ENCODE measurements around the gene ADAR.
A peak's percentile ranks its signal among the peaks of the same experiment; 100 is the strongest.

ADAR gene

GRCh38 chr1:154583773-154584172 lies 24.2 kb downstream of the ADAR start:
- intact Hi-C loops (cut with DNase I; ENCODE audit: low total_unique reads), result no loop called here
- TF ChIP-seq, protein P1, sequence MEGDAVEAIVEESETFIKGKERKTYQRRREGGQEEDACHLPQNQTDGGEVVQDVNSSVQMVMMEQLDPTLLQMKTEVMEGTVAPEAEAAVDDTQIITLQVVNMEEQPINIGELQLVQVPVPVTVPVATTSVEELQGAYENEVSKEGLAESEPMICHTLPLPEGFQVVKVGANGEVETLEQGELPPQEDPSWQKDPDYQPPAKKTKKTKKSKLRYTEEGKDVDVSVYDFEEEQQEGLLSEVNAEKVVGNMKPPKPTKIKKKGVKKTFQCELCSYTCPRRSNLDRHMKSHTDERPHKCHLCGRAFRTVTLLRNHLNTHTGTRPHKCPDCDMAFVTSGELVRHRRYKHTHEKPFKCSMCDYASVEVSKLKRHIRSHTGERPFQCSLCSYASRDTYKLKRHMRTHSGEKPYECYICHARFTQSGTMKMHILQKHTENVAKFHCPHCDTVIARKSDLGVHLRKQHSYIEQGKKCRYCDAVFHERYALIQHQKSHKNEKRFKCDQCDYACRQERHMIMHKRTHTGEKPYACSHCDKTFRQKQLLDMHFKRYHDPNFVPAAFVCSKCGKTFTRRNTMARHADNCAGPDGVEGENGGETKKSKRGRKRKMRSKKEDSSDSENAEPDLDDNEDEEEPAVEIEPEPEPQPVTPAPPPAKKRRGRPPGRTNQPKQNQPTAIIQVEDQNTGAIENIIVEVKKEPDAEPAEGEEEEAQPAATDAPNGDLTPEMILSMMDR (IDR thresholded peaks at IDR 0.05), result no peak
- no peak overlapping the region for H3K27ac ChIP-seq
- no peaks in the 10 kb centered on the region for H3K4me1 ChIP-seq
- H3K9me3 ChIP-seq, result no peaks in the 10 kb centered on the region
- no peaks in the 10 kb centered on the region for H3K27me3 ChIP-seq
- H3K36me3 ChIP-seq, result peaks cover 76 to 100% (median 98%) of the 10 kb centered on the region in 3 donors
- DNase-seq, result peak in 1 of 2 donors; percentile 39
- no peak overlapping the region for H3K4me3 ChIP-seq

DNA sequence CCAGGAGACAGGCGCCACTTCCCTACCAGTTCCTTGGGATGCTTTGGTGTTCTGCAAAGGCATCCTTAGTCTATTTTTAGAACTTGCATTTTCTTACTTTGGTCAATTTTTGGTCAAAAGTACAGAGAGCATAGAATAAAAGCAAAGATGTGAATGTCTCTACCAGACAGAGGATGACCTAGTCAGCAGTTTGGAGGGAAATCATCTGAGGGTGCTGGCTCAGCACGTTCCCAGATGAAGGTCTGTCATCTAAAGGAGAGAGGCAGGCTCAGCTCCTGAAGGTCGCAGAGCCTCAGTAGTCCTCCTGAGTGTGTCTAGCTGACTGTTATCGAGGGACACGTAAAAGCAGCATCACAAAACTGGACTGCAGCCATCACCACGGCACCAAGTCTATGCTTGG lies 25.1 kb downstream of the ADAR start:
- TF ChIP-seq, protein P1 (IDR thresholded peaks at IDR 0.05), result no peak
- H3K27ac ChIP-seq, result no peak overlapping the region
- peaks cover 67 to 100% (median 89%) of the 10 kb centered on the region in 3 donors for H3K36me3 ChIP-seq
- DNase-seq, result peak in 1 of 2 donors; percentile 35
- no peaks in the 10 kb centered on the region for H3K9me3 ChIP-seq
- intact Hi-C loops (cut with DNase I; ENCODE audit: low total_unique reads), result no loop called here
- no peaks in the 10 kb centered on the region for H3K27me3 ChIP-seq
- H3K4me1 ChIP-seq, result no peaks in the 10 kb centered on the region
- no peak overlapping the region for H3K4me3 ChIP-seq

DNA sequence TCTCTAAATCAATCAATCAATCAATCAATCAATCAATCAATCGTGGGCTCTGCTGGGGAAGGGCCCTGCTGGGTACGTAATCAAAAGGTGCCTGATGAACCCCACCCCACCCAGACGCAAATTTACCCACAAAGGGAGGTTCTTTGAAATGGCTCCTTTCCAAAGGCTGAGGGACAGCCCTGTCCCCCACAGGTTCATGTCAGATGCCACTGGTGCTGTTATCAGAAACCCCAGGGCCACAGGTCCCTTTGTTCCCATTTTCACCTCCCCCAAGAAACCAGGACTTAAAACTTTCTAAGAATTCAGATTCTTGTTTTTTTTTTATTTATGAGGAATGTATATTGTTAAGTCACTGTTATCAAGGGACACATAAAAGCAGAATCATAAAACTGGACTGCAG lies 26.2 kb downstream of the ADAR start:
- TF ChIP-seq, protein P1 (IDR thresholded peaks at IDR 0.05), result no peak
- peak in 1 of 2 donors; percentile 7 for DNase-seq
- Histone ChIP-seq H3K27ac (no peak overlapping the region), H3K4me1 (no peaks in the 10 kb centered on the region), H3K4me3 (no peak overlapping the region), H3K27me3 (no peaks in the 10 kb centered on the region), H3K9me3 (no peaks in the 10 kb centered on the region), H3K36me3 (peaks cover 56 to 93% (median 78%) of the 10 kb centered on the region in 3 donors)
- intact Hi-C loops (cut with DNase I; ENCODE audit: low total_unique reads), result no loop called here

DNA sequence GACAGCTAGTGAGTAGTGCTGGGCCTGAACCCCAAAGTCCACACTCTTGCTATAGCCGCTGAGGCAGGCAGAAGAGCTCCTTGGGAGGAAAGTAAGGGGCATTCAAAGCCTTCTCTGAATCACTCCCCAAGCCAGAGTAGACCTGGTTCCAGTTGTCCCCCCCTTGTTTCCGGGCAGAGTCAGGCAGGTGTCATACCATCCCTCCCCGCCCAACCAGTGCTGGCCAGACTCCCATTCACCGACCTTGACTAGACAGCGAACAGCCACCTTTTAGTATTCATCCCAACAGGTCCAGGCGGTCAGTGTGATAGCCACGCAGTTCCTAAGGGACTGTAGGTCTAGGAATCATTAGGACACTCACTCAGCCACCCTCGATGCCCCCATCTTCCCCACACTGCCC lies 28.6 kb downstream of the ADAR start:
- H3K27ac ChIP-seq, result no peak overlapping the region
- no peak overlapping the region for H3K4me3 ChIP-seq
- intact Hi-C loops (cut with DNase I; ENCODE audit: low total_unique reads), result no loop called here
- H3K36me3 ChIP-seq, result peaks cover 32 to 69% (median 54%) of the 10 kb centered on the region in 3 donors
- H3K4me1 ChIP-seq, result no peaks in the 10 kb centered on the region
- no peaks in the 10 kb centered on the region for H3K27me3 ChIP-seq
- TF ChIP-seq, protein P1 (IDR thresholded peaks at IDR 0.05), result no peak
- no peak for DNase-seq
- H3K9me3 ChIP-seq, result no peaks in the 10 kb centered on the region

GRCh38 chr1:154578058-154578418 lies 29.9 kb downstream of the ADAR start:
- no peaks in the 10 kb centered on the region for H3K9me3 ChIP-seq
- H3K36me3 ChIP-seq, result peaks cover 19 to 55% (median 41%) of the 10 kb centered on the region in 3 donors
- no peak overlapping the region for H3K27ac ChIP-seq
- H3K27me3 ChIP-seq, result peaks cover 0 to 3% of the 10 kb centered on the region in 2 donors
- TF ChIP-seq, protein P1 (IDR thresholded peaks at IDR 0.05), result no peak
- intact Hi-C loops (cut with DNase I; ENCODE audit: low total_unique reads), result no loop called here
- DNase-seq, result no peak
- H3K4me3 ChIP-seq, result no peak overlapping the region
- H3K4me1 ChIP-seq, result no peaks in the 10 kb centered on the region

Data from tibial artery (tissue), 4 donors.